ENCODE results near the gene IQCK.

GRCh38 chr16:19881783-19882182 lies 163.7 kb downstream of the IQCK start:
- TF ChIP-seq CTCF (IDR thresholded peaks at IDR 0.05; ENCODE audit: poor library complexity) (no peak), EZH2 (IDR thresholded peaks at IDR 0.05; ENCODE audit: borderline replicate concordance) (no peak), EZH2phosphoT487 (IDR thresholded peaks at IDR 0.05; ENCODE audit: low read depth, severe bottlenecking, unreplicated experiment) (no peak)

Data from hepatocyte (in vitro differentiated cells).